GM23338 (cell line): ENCODE measurements around the gene CAPN8.

Experiments used
- POLR2AphosphoS5 ChIP-seq: IDR thresholded peaks from 2 replicates; pipeline ENCODE4 v1.6.1; 2016; ENCODE audit warnings: antibody characterized with exemption, low read depth
- TF ChIP-seq, protein P1 (sequence below), 2 experiments: fragments of 200-600 bp in 1 of 2; sonication (generic) in 1 of 2; conservative IDR thresholded peaks; 2 replicates each; pipeline versions ENCODE4 v1.5.1 to v1.6.1; 2016 to 2017; ENCODE audit warnings: antibody characterized with exemption in 2 of 2, low read depth in 2 of 2, mild to moderate bottlenecking in 2 of 2, moderate library complexity in 1 of 2

GRCh38 chr1:223547316-223548114 lies 118.0 kb downstream of the CAPN8 start:
- TF ChIP-seq, protein P1, sequence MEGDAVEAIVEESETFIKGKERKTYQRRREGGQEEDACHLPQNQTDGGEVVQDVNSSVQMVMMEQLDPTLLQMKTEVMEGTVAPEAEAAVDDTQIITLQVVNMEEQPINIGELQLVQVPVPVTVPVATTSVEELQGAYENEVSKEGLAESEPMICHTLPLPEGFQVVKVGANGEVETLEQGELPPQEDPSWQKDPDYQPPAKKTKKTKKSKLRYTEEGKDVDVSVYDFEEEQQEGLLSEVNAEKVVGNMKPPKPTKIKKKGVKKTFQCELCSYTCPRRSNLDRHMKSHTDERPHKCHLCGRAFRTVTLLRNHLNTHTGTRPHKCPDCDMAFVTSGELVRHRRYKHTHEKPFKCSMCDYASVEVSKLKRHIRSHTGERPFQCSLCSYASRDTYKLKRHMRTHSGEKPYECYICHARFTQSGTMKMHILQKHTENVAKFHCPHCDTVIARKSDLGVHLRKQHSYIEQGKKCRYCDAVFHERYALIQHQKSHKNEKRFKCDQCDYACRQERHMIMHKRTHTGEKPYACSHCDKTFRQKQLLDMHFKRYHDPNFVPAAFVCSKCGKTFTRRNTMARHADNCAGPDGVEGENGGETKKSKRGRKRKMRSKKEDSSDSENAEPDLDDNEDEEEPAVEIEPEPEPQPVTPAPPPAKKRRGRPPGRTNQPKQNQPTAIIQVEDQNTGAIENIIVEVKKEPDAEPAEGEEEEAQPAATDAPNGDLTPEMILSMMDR (conservative IDR thresholded peaks at IDR 0.05; ENCODE audit: low read depth in 2 of 2), result no peak
- TF ChIP-seq POLR2AphosphoS5, result no peak
